HepG2 (cell line): ENCODE data around the gene OR51G2. TPM values are rescaled to one million over a fixed set of nuclear protein-coding genes. Genes with fewer than 3 reads are reported as not detected.

ENCODE experiments used
- ATAC-seq: fragments of 200-7000 bp; cut with Tn5 transposase; 3 replicates; pipeline ENCODE4 v1.9.1; 2020; ENCODE audit warnings: mild to moderate bottlenecking, moderate library complexity
- BruUV-seq: library from RNA; stranded (reverse); fragments of 400-500 nt; replicated peaks from 2 replicates; lab custom pipeline; 2021; lab: Mats Ljungman, UMichigan
- CTCF ChIA-PET: fragments of 300-600 bp; formaldehyde crosslinking; extraction: SDS; loops from one replicate; lab custom pipeline; 2021; ENCODE audit warnings: low total read pairs, inconsistent platforms, low intra/inter-chr PET ratio; lab: Yijun Ruan, JAX
- POLR2A ChIA-PET: fragments of 350-600 bp; sonication (Branson Sonifier 250); formaldehyde crosslinking; loops from one replicate; lab custom pipeline; 2020; ENCODE audit warnings: antibody characterized with exemption, inconsistent platforms; lab: Yijun Ruan, JAX
- DNase-seq: peaks from one replicate; pipeline ENCODE4 v3.0.0-alpha.2; 2015; ENCODE audit warnings: low spot score
- FAIRE-seq: peaks from 3 replicates; lab custom pipeline; 2011; peaks lifted over from hg19 to GRCh38; lab: Jason Lieb, UNC
- H2AFZ ChIP-seq: one replicate; pipeline ENCODE4 v1.6.1; 2011; ENCODE audit warnings: low read length, inconsistent platforms
- H3K27ac ChIP-seq: fragments of 300-600 bp; 3 replicates; pipeline ENCODE4 v1.8.0; 2011; ENCODE audit warnings: mixed run types, mild to moderate bottlenecking, mixed read lengths, low read length, inconsistent platforms; ENCODE audit not compliant: insufficient read depth; ENCODE audit errors: extremely low read length
- H3K27me3 ChIP-seq, 2 experiments: fragments of 200-600 bp in 1 of 2; 2 replicates in 1 of 2; 3 replicates in 1 of 2; pipeline versions ENCODE4 v1.6.0 to v1.8.0; 2011; ENCODE audit warnings: low read length in 2 of 2, mild to moderate bottlenecking in 2 of 2, moderate library complexity in 2 of 2, inconsistent platforms in 1 of 2; ENCODE audit not compliant: insufficient read depth in 2 of 2, control insufficient read depth in 1 of 2
- H3K36me3 ChIP-seq, 2 experiments: fragments of 200-600 bp in 1 of 2; replicated peaks in 1 of 2; 2 replicates in 1 of 2; 3 replicates in 1 of 2; pipeline versions ENCODE4 v1.5.1 to v1.8.0; 2011; ENCODE audit warnings: low read length in 2 of 2, inconsistent platforms in 1 of 2; ENCODE audit not compliant: insufficient read depth in 2 of 2, control insufficient read depth in 1 of 2
- H3K4me1 ChIP-seq: 2 replicates; pipeline ENCODE4 v1.5.1; 2012; ENCODE audit warnings: low read length, inconsistent platforms; ENCODE audit not compliant: insufficient read depth
- H3K4me2 ChIP-seq: 2 replicates; pipeline ENCODE4 v1.6.0; 2011; ENCODE audit warnings: low read depth, low read length, inconsistent platforms
- H3K4me3 ChIP-seq, 3 experiments: fragments of 200-600 bp in 1 of 3; sonication (generic), shearing (Covaris generic) in 1 of 3; replicated peaks in 1 of 3; 2 replicates each; pipeline ENCODE4 v1.5.1; 2011 to 2016; ENCODE audit warnings: low read length in 3 of 3, inconsistent platforms in 2 of 3, low read depth in 2 of 3, mild to moderate bottlenecking in 2 of 3, control low read depth in 1 of 3, mixed read lengths in 1 of 3; ENCODE audit not compliant: insufficient read depth in 1 of 3
- H3K79me2 ChIP-seq: one replicate; pipeline ENCODE4 v1.6.1; 2011; ENCODE audit warnings: low read length, inconsistent platforms; ENCODE audit not compliant: insufficient read depth
- H3K9ac ChIP-seq: 2 replicates; pipeline ENCODE4 v1.6.0; 2011; ENCODE audit warnings: mild to moderate bottlenecking, low read depth, low read length, inconsistent platforms; ENCODE audit not compliant: insufficient read depth
- H3K9me3 ChIP-seq: 2 replicates; pipeline ENCODE4 v1.5.1; 2012; ENCODE audit warnings: mild to moderate bottlenecking, low read length
- H4K20me1 ChIP-seq: 2 replicates; pipeline ENCODE4 v1.6.0; 2011; ENCODE audit warnings: inconsistent platforms, mild to moderate bottlenecking, low read length, moderate library complexity; ENCODE audit not compliant: insufficient read depth
- ETV5 ChIP-seq: IDR thresholded peaks from 2 replicates; pipeline ENCODE4 v1.6.1; 2018; ENCODE audit warnings: missing biosample characterization, missing genetic modification reagents, inconsistent platforms, borderline replicate concordance
- GPN1 ChIP-seq: sonication (generic); formaldehyde crosslinking; IDR thresholded peaks from 2 replicates; pipeline ENCODE4 v1.5.1; 2020; ENCODE audit warnings: missing genetic modification reagents, borderline replicate concordance
- HOXA9 ChIP-seq: sonication (generic); formaldehyde crosslinking; IDR thresholded peaks from 2 replicates; pipeline ENCODE4 v1.8.1; 2022; ENCODE audit warnings: missing genetic modification reagents, mild to moderate bottlenecking, moderate library complexity, borderline replicate concordance
- MYC ChIP-seq: sonication (generic); formaldehyde crosslinking; IDR thresholded peaks from 2 replicates; pipeline ENCODE4 v1.9.0; 2021; ENCODE audit warnings: missing genetic modification reagents, borderline replicate concordance
- NFRKB ChIP-seq: fragments of 450-650 bp; IDR thresholded peaks from 2 replicates; pipeline ENCODE4 v1.6.1; 2017
- NKX3-1 ChIP-seq: sonication (generic); formaldehyde crosslinking; IDR thresholded peaks from 2 replicates; pipeline ENCODE4 v1.5.0; 2020; ENCODE audit warnings: missing genetic modification reagents
- POLR2AphosphoS2 ChIP-seq: IDR thresholded peaks from 2 replicates; pipeline ENCODE4 v1.6.1; 2011; ENCODE audit warnings: low read depth, low read length, improper control_type of control experiment
- SAFB2 ChIP-seq: sonication (generic); formaldehyde crosslinking; IDR thresholded peaks from 2 replicates; pipeline ENCODE4 v1.5.1; 2020; ENCODE audit warnings: missing genetic modification reagents, low read depth, mild to moderate bottlenecking, borderline replicate concordance
- SALL1 ChIP-seq: sonication (generic); formaldehyde crosslinking; IDR thresholded peaks from 2 replicates; pipeline ENCODE4 v1.8.0; 2022; ENCODE audit warnings: mild to moderate bottlenecking, missing genetic modification reagents
- SIN3B ChIP-seq: fragments of 150-350 bp; IDR thresholded peaks from 2 replicates; pipeline ENCODE4 v1.6.1; 2014; ENCODE audit warnings: low read length
- TARDBP ChIP-seq: sonication (generic); formaldehyde crosslinking; IDR thresholded peaks from 2 replicates; pipeline ENCODE4 v1.8.0; 2022; ENCODE audit warnings: mild to moderate bottlenecking, missing genetic modification reagents
- ZBTB38 ChIP-seq: sonication (generic); formaldehyde crosslinking; IDR thresholded peaks from 2 replicates; pipeline ENCODE4 v1.5.1; 2020; ENCODE audit warnings: mild to moderate bottlenecking, missing genetic modification reagents
- ZNF207 ChIP-seq: fragments of 450-650 bp; IDR thresholded peaks from 2 replicates; pipeline ENCODE4 v1.6.1; 2016; ENCODE audit warnings: antibody characterized with exemption, borderline replicate concordance
- ZNF619 ChIP-seq: sonication (generic); formaldehyde crosslinking; IDR thresholded peaks from 2 replicates; pipeline ENCODE4 v1.4.0; 2020; ENCODE audit warnings: mild to moderate bottlenecking, missing genetic modification reagents
- ZNF674 ChIP-seq: sonication (generic); formaldehyde crosslinking; IDR thresholded peaks from 2 replicates; pipeline ENCODE4 v1.5.0; 2020; ENCODE audit warnings: low read depth, mild to moderate bottlenecking, missing genetic modification reagents
- WGBS: methylation state at CpG from one replicate; pipeline ENCODE4 v1.1.6; 2017; ENCODE audit warnings: low lambda C conversion rate; 5-methylcytosine and 5-hydroxymethylcytosine counted together
- in situ Hi-C: cut with HindIII; loops from 2 replicates; pipeline ENCODE4 v1.10.0; 2017; ENCODE audit warnings: low pct_unique_long_range_greater_than_20kb; ENCODE audit not compliant: extremely low pct_ligation_motif_present
- intact Hi-C: fragments of 100-400 bp; cut with micrococcal nuclease; formaldehyde crosslinking; loops from one replicate; pipeline ENCODE4 v1.10.0; 2022; ENCODE audit not compliant: unreplicated experiment
- polyA plus RNA-seq, 8 experiments: library from polyadenylated mRNA; depleted of rRNA in 3 of 8; stranded (reverse) in 7 of 8; unstranded in 1 of 8; fragments of >200 nt; fragmentation: Illumina TruSeq in 4 of 8; extraction: Trizol in 4 of 8; gene quantifications; 2 replicates each; pipeline versions ENCODE4 v1.2.1 to v1.2.3, GENCODE V29; 2011 to 2016; ENCODE audit warnings: low read depth in 4 of 8, missing spikeins in 1 of 8, mixed read lengths in 1 of 8; ENCODE audit not compliant: insufficient read depth in 1 of 8
- total RNA-seq, 5 experiments: library from RNA; depleted of rRNA; stranded (reverse); fragments of >200 nt; fragmentation: Illumina TruSeq; extraction: Trizol; gene quantifications; 2 replicates each; pipeline ENCODE4 v1.2.3, GENCODE V29; 2016; ENCODE audit warnings: low read depth in 1 of 5
- TF ChIP-seq, protein P1 (sequence below): sonication (generic); formaldehyde crosslinking; IDR thresholded peaks from 2 replicates; pipeline ENCODE4 v1.8.0; 2023; ENCODE audit warnings: mild to moderate bottlenecking, missing genetic modification reagents
- TF ChIP-seq, protein P2 (sequence below): sonication (generic); formaldehyde crosslinking; IDR thresholded peaks from 2 replicates; pipeline ENCODE4 v1.8.0; 2022; ENCODE audit warnings: mild to moderate bottlenecking, missing genetic modification reagents

Gene OR51G2
- total and polyA plus RNA-seq, 2 of the 13 experiments (the other 11 are each of a cell fraction or from before 2014, with no cell fraction given): not detected

DNA sequence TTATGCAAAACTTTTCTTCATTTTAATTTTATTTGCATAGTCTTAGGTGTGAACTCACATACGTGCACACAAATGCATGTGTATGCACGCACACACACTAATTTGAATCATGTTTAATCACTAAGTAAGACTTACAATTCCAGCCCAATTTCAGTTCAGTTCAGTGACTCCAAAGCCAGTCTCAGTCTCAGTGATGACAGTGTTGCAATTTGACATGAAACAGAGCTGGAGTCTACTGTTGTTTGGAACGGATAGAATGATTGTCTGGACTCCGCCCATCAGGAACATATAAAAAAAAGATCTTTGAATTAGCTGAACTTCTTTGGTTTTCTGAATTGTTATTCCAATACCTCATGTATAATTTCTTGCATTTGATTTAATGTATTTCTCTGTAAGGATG, 55.3 kb downstream of the OR51G2 start:
- Histone ChIP-seq H3K4me1 (no peaks in the 10 kb centered on the region), H3K4me3 (no peak overlapping the region), H3K9me3 (no peaks in the 10 kb centered on the region), H3K36me3 (no peaks in the 10 kb centered on the region), H3K27me3 (no peaks in the 10 kb centered on the region), H3K4me2 (no peak overlapping the region), H3K79me2 (no peaks in the 10 kb centered on the region), H3K27ac (no peak overlapping the region), H4K20me1 (no peaks in the 10 kb centered on the region), H3K9ac (no peak overlapping the region), H2AFZ (no peak overlapping the region)
- in situ Hi-C loops (no loop called here), intact Hi-C loops (loop anchor here (1.0 kb wide), 1 partner anchor 21 kb away; no protein-coding TSS in a partner anchor)
- TF ChIP-seq ZNF207: no peak
- no peak for TF ChIP-seq SIN3B
- no peak for TF ChIP-seq MYC
- TF ChIP-seq NFRKB: no peak
- TF ChIP-seq, protein P1, sequence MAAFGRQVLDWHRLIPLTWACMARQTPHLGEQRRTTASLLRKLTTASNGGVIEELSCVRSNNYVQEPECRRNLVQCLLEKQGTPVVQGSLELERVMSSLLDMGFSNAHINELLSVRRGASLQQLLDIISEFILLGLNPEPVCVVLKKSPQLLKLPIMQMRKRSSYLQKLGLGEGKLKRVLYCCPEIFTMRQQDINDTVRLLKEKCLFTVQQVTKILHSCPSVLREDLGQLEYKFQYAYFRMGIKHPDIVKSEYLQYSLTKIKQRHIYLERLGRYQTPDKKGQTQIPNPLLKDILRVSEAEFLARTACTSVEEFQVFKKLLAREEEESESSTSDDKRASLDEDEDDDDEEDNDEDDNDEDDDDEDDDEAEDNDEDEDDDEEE: no peak
- no peak for TF ChIP-seq GPN1 (CRISPR knock-in tag)
- TF ChIP-seq SAFB2: no peak
- no peak for TF ChIP-seq TARDBP (CRISPR knock-in tag)
- no peak for TF ChIP-seq ZNF619 (CRISPR knock-in tag)
- TF ChIP-seq HOXA9 (CRISPR knock-in tag): no peak
- TF ChIP-seq SALL1 (CRISPR knock-in tag): no peak
- TF ChIP-seq NKX3-1 (CRISPR knock-in tag): no peak
- TF ChIP-seq, protein P2, sequence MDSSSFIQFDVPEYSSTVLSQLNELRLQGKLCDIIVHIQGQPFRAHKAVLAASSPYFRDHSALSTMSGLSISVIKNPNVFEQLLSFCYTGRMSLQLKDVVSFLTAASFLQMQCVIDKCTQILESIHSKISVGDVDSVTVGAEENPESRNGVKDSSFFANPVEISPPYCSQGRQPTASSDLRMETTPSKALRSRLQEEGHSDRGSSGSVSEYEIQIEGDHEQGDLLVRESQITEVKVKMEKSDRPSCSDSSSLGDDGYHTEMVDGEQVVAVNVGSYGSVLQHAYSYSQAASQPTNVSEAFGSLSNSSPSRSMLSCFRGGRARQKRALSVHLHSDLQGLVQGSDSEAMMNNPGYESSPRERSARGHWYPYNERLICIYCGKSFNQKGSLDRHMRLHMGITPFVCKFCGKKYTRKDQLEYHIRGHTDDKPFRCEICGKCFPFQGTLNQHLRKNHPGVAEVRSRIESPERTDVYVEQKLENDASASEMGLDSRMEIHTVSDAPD (CRISPR knock-in tag): no peak
- no peak for TF ChIP-seq ZBTB38
- no peak for TF ChIP-seq ZNF674
- TF ChIP-seq ETV5: no peak
- no peak for TF ChIP-seq POLR2AphosphoS2
- WGBS: 19% methylated on average over 4 of the region's 4 CpGs
- POLR2A ChIA-PET: no interaction called here
- no TSS peak for BruUV-seq
- CTCF ChIA-PET: no interaction called here
- FAIRE-seq (no peak), ATAC-seq (no peak), DNase-seq (no peak)

Other genes starting within 250 kb of the OR51G2 start
- gene OR51E2, start 221.5 kb downstream of the OR51G2 start, total RNA-seq (2016; rRNA removed; fragmentation: Illumina TruSeq; extraction: Trizol): not detected in 2 replicates
- gene OR51E2, start 221.5 kb downstream of the OR51G2 start, polyA plus RNA-seq (2011; rRNA removed): not detected in 2 replicates
- gene MMP26, start 214.6 kb downstream of the OR51G2 start, total RNA-seq (2016; rRNA removed; fragmentation: Illumina TruSeq; extraction: Trizol): not detected in 2 replicates
- gene MMP26, start 214.6 kb downstream of the OR51G2 start, polyA plus RNA-seq (2011; rRNA removed): not detected in 2 replicates
- gene OR51F1, start 149.4 kb downstream of the OR51G2 start, total RNA-seq (2016; rRNA removed; fragmentation: Illumina TruSeq; extraction: Trizol): not detected in 2 replicates
- gene OR51F1, start 149.4 kb downstream of the OR51G2 start, polyA plus RNA-seq (2011; rRNA removed): not detected in 2 replicates
- not detected in 2 replicates for gene OR52R1, start 115.0 kb downstream of the OR51G2 start, total RNA-seq (2016; rRNA removed; fragmentation: Illumina TruSeq; extraction: Trizol)
- gene OR52R1, start 115.0 kb downstream of the OR51G2 start, polyA plus RNA-seq (2011; rRNA removed): not detected in 2 replicates
- gene OR51F2, start 98.0 kb downstream of the OR51G2 start, total RNA-seq (2016; rRNA removed; fragmentation: Illumina TruSeq; extraction: Trizol): not detected in 2 replicates
- not detected in 2 replicates for gene OR51F2, start 98.0 kb downstream of the OR51G2 start, polyA plus RNA-seq (2011; rRNA removed)
- not detected in 2 replicates for gene OR51S1, start 70.1 kb downstream of the OR51G2 start, total RNA-seq (2016; rRNA removed; fragmentation: Illumina TruSeq; extraction: Trizol)
- not detected in 2 replicates for gene OR51S1, start 70.1 kb downstream of the OR51G2 start, polyA plus RNA-seq (2011; rRNA removed)
- gene OR51T1, start 37.5 kb downstream of the OR51G2 start, total RNA-seq (2016; rRNA removed; fragmentation: Illumina TruSeq; extraction: Trizol): not detected in 2 replicates
- not detected in 2 replicates for gene OR51T1, start 37.5 kb downstream of the OR51G2 start, polyA plus RNA-seq (2011; rRNA removed)
- gene OR51A7, start 15.6 kb downstream of the OR51G2 start, total RNA-seq (2016; rRNA removed; fragmentation: Illumina TruSeq; extraction: Trizol): not detected in 2 replicates
- not detected in 2 replicates for gene OR51A7, start 15.6 kb downstream of the OR51G2 start, polyA plus RNA-seq (2011; rRNA removed)
- not detected in 2 replicates for gene OR51G1, start 5.0 kb upstream of the OR51G2 start, total RNA-seq (2016; rRNA removed; fragmentation: Illumina TruSeq; extraction: Trizol)
- not detected in 2 replicates for gene OR51G1, start 5.0 kb upstream of the OR51G2 start, polyA plus RNA-seq (2011; rRNA removed)
- not detected in 2 replicates for gene OR51A4, start 28.3 kb upstream of the OR51G2 start, total RNA-seq (2016; rRNA removed; fragmentation: Illumina TruSeq; extraction: Trizol)
- gene OR51A4, start 28.3 kb upstream of the OR51G2 start, polyA plus RNA-seq (2011; rRNA removed): not detected in 2 replicates
- gene OR51A2, start 36.4 kb upstream of the OR51G2 start, total RNA-seq (2016; rRNA removed; fragmentation: Illumina TruSeq; extraction: Trizol): not detected in 2 replicates
- not detected in 2 replicates for gene OR51A2, start 36.4 kb upstream of the OR51G2 start, polyA plus RNA-seq (2011; rRNA removed)
- not detected in 2 replicates for gene OR51L1, start 75.5 kb upstream of the OR51G2 start, total RNA-seq (2016; rRNA removed; fragmentation: Illumina TruSeq; extraction: Trizol)
- gene OR51L1, start 75.5 kb upstream of the OR51G2 start, polyA plus RNA-seq (2011; rRNA removed): not detected in 2 replicates
- gene OR52J3, start 127.2 kb upstream of the OR51G2 start, total RNA-seq (2016; rRNA removed; fragmentation: Illumina TruSeq; extraction: Trizol): not detected in 2 replicates
- gene OR52J3, start 127.2 kb upstream of the OR51G2 start, polyA plus RNA-seq (2011; rRNA removed): not detected in 2 replicates
- not detected in 2 replicates for gene OR52E2, start 140.3 kb upstream of the OR51G2 start, total RNA-seq (2016; rRNA removed; fragmentation: Illumina TruSeq; extraction: Trizol)
- not detected in 2 replicates for gene OR52E2, start 140.3 kb upstream of the OR51G2 start, polyA plus RNA-seq (2011; rRNA removed)
- gene OR52E1, start 150.2 kb upstream of the OR51G2 start, total RNA-seq (2016; rRNA removed; fragmentation: Illumina TruSeq; extraction: Trizol): not detected in 2 replicates
- gene OR52E1, start 150.2 kb upstream of the OR51G2 start, polyA plus RNA-seq (2011; rRNA removed): not detected in 2 replicates
- gene OR52A5, start 219.0 kb upstream of the OR51G2 start, total RNA-seq (2016; rRNA removed; fragmentation: Illumina TruSeq; extraction: Trizol): not detected in 2 replicates
- gene OR52A5, start 219.0 kb upstream of the OR51G2 start, polyA plus RNA-seq (2011; rRNA removed): not detected in 2 replicates
- gene OR52A1, start 235.4 kb upstream of the OR51G2 start, total RNA-seq (2016; rRNA removed; fragmentation: Illumina TruSeq; extraction: Trizol): not detected in 2 replicates
- gene OR52A1, start 235.4 kb upstream of the OR51G2 start, polyA plus RNA-seq (2011; rRNA removed): not detected in 2 replicates